Calu3 (cell line): Measurements from ENCODE around the gene C4orf17. TPM values are rescaled to one million over a fixed set of nuclear protein-coding genes. Genes with fewer than 3 reads are reported as not detected.

Experiments used
- BruUV-seq: library from RNA; stranded (reverse); fragments of 400-500 nt; replicated peaks from 2 replicates; lab custom pipeline; 2021; lab: Mats Ljungman, UMichigan
- CTCF ChIA-PET: fragments of 300-600 bp; sonication (Branson Sonifier 250); formaldehyde crosslinking; loops from one replicate; lab custom pipeline; 2022; ENCODE audit warnings: antibody characterized with exemption; lab: Charles Lee
- DNase-seq: peaks from one replicate; pipeline ENCODE4 v3.0.0; 2022
- H3K27ac Mint-ChIP-seq: one replicate; pipeline ENCODE4 v1.8.0; 2022; ENCODE audit warnings: mixed read lengths; ENCODE audit not compliant: unreplicated experiment
- H3K27me3 Mint-ChIP-seq: one replicate; pipeline ENCODE4 v1.8.0; 2022; ENCODE audit warnings: mixed read lengths; ENCODE audit not compliant: unreplicated experiment
- H3K36me3 Mint-ChIP-seq: one replicate; pipeline ENCODE4 v1.8.0; 2022; ENCODE audit warnings: mild to moderate bottlenecking, moderate library complexity, mixed read lengths; ENCODE audit not compliant: insufficient read depth, unreplicated experiment
- H3K4me1 Mint-ChIP-seq: one replicate; pipeline ENCODE4 v1.8.0; 2022; ENCODE audit warnings: mild to moderate bottlenecking, low read depth, mixed read lengths; ENCODE audit not compliant: unreplicated experiment
- H3K4me3 Mint-ChIP-seq: one replicate; pipeline ENCODE4 v1.8.0; 2022; ENCODE audit warnings: mild to moderate bottlenecking, low read depth, moderate library complexity, mixed read lengths; ENCODE audit not compliant: unreplicated experiment
- H3K9me3 Mint-ChIP-seq: one replicate; pipeline ENCODE4 v1.8.0; 2022; ENCODE audit warnings: low read depth, mixed read lengths; ENCODE audit not compliant: unreplicated experiment
- CTCF ChIP-seq: fragments of 200-600 bp; IDR thresholded peaks from one replicate; pipeline ENCODE4 v1.8.0; 2022; ENCODE audit warnings: antibody characterized with exemption; ENCODE audit not compliant: unreplicated experiment
- intact Hi-C: fragments of 100-400 bp; cut with micrococcal nuclease; formaldehyde crosslinking; loops from one replicate; pipeline ENCODE4 v1.10.0; 2022; ENCODE audit not compliant: unreplicated experiment
- total RNA-seq: library from RNA; stranded (reverse); gene quantifications from 2 replicates; pipeline ENCODE4 v1.2.3, GENCODE V29; 2022

The C4orf17 gene
- total RNA-seq, 1 experiment from 2014 or later: not detected

- CTCF ChIA-PET: no interaction called here
- intact Hi-C loops: no loop called here
- no peak for TF ChIP-seq CTCF
- Mint-ChIP-seq H3K36me3 (no peaks in the 10 kb centered on the region), H3K27ac (no peak overlapping the region), H3K4me1 (peaks cover 8% of the 10 kb centered on the region), H3K4me3 (no peak overlapping the region), H3K9me3 (no peaks in the 10 kb centered on the region), H3K27me3 (no peaks in the 10 kb centered on the region)
- BruUV-seq: no TSS peak
- DNase-seq: no peak
Observed at GRCh38 chr4:99467887-99468286, 42.9 kb upstream of the C4orf17 start.

GRCh38 chr4:99468889-99469288 lies 41.9 kb upstream of the C4orf17 start:
- no peaks in the 10 kb centered on the region for H3K9me3 Mint-ChIP-seq
- no peak overlapping the region for H3K4me3 Mint-ChIP-seq
- intact Hi-C loops: no loop called here
- no peak overlapping the region for H3K27ac Mint-ChIP-seq
- BruUV-seq: no TSS peak
- no peaks in the 10 kb centered on the region for H3K27me3 Mint-ChIP-seq
- DNase-seq: no peak
- peaks cover 8% of the 10 kb centered on the region for H3K4me1 Mint-ChIP-seq
- no peaks in the 10 kb centered on the region for H3K36me3 Mint-ChIP-seq
- CTCF ChIA-PET: no interaction called here
- no peak for TF ChIP-seq CTCF

GRCh38 chr4:99471349-99471748 lies 39.5 kb upstream of the C4orf17 start:
- H3K4me1 Mint-ChIP-seq: peaks cover 8% of the 10 kb centered on the region
- no peaks in the 10 kb centered on the region for H3K27me3 Mint-ChIP-seq
- BruUV-seq: no TSS peak
- H3K36me3 Mint-ChIP-seq: no peaks in the 10 kb centered on the region
- no peak overlapping the region for H3K4me3 Mint-ChIP-seq
- intact Hi-C loops: loop anchor here (2.0 kb wide), 1 partner anchor 337 kb away; no protein-coding TSS in a partner anchor
- no peak overlapping the region for H3K27ac Mint-ChIP-seq
- TF ChIP-seq CTCF: no peak
- CTCF ChIA-PET: no interaction called here
- DNase-seq: no peak
- H3K9me3 Mint-ChIP-seq: no peaks in the 10 kb centered on the region

GRCh38 chr4:99471896-99472295 lies 38.9 kb upstream of the C4orf17 start:
- no TSS peak for BruUV-seq
- Mint-ChIP-seq H3K36me3 (no peaks in the 10 kb centered on the region), H3K4me3 (no peak overlapping the region), H3K27ac (no peak overlapping the region), H3K27me3 (no peaks in the 10 kb centered on the region), H3K9me3 (no peaks in the 10 kb centered on the region), H3K4me1 (peaks cover 8% of the 10 kb centered on the region)
- intact Hi-C loops: loop anchor here (2.0 kb wide), 1 partner anchor 337 kb away; no protein-coding TSS in a partner anchor
- no peak for TF ChIP-seq CTCF
- CTCF ChIA-PET: no interaction called here
- no peak for DNase-seq
